ENCODE results near the gene MAST2.
"Not testable (repeated sequence)": the region's sequence is repeated elsewhere in the genome, so short reads cannot be mapped to it uniquely, and the experiment has no call there.

Gene MAST2

DNA sequence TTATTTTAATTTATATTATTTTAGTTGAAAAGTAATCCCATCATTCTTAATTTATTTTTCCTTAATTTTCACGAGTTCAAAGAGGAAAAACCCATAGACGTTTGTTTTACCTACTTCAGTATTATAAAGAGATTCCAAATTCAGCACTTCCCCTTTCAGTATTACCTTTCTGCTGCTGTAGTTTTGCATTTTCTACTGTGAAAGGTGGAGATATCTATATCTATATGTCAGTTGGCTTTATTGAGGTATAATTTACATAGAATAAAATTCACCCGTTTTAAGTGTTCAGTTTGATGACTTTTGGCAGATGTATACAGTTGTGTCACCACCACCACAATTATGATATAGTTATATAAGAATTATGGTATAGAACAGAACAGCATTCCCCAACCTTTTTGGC is 33.0 kb downstream of the MAST2 start:
- H3K4me3 ChIP-seq (ENCODE audit: control insufficient read depth, low read depth, low read length) = no peak overlapping the region
- no peak for TF ChIP-seq CTCF (IDR thresholded peaks at IDR 0.05; ENCODE audit: control insufficient read depth, insufficient read depth, low read depth, low read length, missing control alignments)
- DNase-seq (ENCODE audit: low read depth) = no peak

DNA sequence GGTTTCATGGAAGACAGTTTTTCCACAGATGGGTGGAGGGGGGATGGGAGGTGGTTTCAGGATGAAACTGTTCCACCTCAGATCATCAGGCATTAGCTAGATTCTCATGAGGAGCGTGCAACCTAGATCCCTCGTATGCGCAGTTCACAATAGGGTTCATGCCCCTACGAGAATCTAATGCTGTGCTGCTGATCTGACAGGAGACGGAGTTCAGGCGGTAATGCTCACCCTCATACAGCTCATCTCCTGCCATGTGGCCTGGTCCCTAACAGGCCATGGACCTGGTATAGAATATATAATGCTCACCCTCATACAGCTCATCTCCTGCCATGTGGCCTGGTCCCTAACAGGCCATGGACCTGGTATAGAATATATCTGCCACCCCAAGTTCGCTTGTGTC is 33.4 kb downstream of the MAST2 start:
- not testable (repeated sequence) for DNase-seq (ENCODE audit: low read depth); H3K4me3 ChIP-seq (ENCODE audit: control insufficient read depth, low read depth, low read length)

GRCh38 chr1:45838322-45838721 is 34.9 kb downstream of the MAST2 start:
- H3K4me3 ChIP-seq (ENCODE audit: control insufficient read depth, low read depth, low read length); DNase-seq (ENCODE audit: low read depth): not testable (repeated sequence)

DNA sequence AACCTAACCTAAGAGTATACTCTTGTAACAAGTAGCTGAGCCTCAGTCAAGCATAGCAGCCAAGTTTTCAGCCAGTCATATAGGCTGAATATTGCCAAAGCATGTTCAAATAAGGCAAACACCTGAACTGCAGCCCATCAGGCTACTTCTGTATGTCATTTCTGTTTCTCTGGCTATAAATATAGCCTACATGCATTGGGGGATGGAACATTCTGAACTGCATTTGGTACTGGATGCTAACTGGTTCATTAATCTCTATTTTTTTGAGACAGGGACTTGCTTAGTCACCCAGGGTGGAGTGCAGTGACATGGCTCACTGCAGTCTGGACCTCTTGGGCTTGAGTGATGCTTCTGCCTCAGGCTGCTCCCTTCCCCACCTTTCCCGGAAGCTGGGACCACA is 37.3 kb downstream of the MAST2 start:
- DNase-seq (ENCODE audit: low read depth) = no peak
- no peak for TF ChIP-seq CTCF (IDR thresholded peaks at IDR 0.05; ENCODE audit: control insufficient read depth, insufficient read depth, low read depth, low read length, missing control alignments)
- H3K4me3 ChIP-seq (ENCODE audit: control insufficient read depth, low read depth, low read length) = no peak overlapping the region

GRCh38 chr1:45842786-45843185 is 39.4 kb downstream of the MAST2 start:
- no peak for TF ChIP-seq CTCF (IDR thresholded peaks at IDR 0.05; ENCODE audit: control insufficient read depth, insufficient read depth, low read depth, low read length, missing control alignments)
- no peak overlapping the region for H3K4me3 ChIP-seq (ENCODE audit: control insufficient read depth, low read depth, low read length)
- DNase-seq (ENCODE audit: low read depth) = no peak

- peak; percentile 26 for TF ChIP-seq CTCF (IDR thresholded peaks at IDR 0.05; ENCODE audit: control insufficient read depth, insufficient read depth, low read depth, low read length, missing control alignments)
- no peak overlapping the region for H3K4me3 ChIP-seq (ENCODE audit: control insufficient read depth, low read depth, low read length)
- peak; percentile 27 for DNase-seq (ENCODE audit: low read depth)
These were observed 40.1 kb downstream of the MAST2 start for GRCh38 chr1:45843474-45843905.

DNA sequence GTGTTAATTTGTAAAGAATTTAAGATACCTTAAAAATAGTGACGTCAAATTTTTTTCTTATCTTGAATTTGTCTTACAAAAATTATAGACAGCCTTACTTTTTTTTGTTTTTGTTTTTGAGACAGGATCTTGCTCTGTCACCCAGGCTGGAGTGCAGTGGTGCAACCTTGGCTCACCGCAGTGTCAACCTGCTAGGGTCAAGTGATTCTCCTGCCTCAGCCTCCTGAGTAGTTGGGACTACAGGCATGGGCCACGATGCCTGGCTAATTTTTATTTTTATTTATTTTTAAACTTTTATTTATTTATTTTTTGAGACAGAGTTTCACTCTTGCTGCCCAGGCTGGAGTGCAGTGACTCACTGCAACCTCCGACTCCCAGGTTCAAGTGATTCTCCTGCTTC is 40.6 kb downstream of the MAST2 start:
- H3K4me3 ChIP-seq (ENCODE audit: control insufficient read depth, low read depth, low read length); DNase-seq (ENCODE audit: low read depth): not testable (repeated sequence)

GRCh38 chr1:45846931-45847330 is 43.5 kb downstream of the MAST2 start:
- H3K4me3 ChIP-seq (ENCODE audit: control insufficient read depth, low read depth, low read length) = no peak overlapping the region
- no peak for TF ChIP-seq CTCF (IDR thresholded peaks at IDR 0.05; ENCODE audit: control insufficient read depth, insufficient read depth, low read depth, low read length, missing control alignments)
- DNase-seq (ENCODE audit: low read depth) = peak; percentile 64

Measured in AG09309 (cell line).